Activated CD4-positive, alpha-beta T cell treated with anti-CD3 and anti-CD28 coated beads for 4 hours (primary cell): ENCODE data around the gene MVB12B.

Experiments
- DNase-seq, 2 donors: peaks; one replicate each; pipeline ENCODE4 v3.0.0-alpha.2; 2020

MVB12B gene

GRCh38 chr9:126389992-126390391 lies 63.4 kb downstream of the MVB12B start:
- no peak for DNase-seq

DNA sequence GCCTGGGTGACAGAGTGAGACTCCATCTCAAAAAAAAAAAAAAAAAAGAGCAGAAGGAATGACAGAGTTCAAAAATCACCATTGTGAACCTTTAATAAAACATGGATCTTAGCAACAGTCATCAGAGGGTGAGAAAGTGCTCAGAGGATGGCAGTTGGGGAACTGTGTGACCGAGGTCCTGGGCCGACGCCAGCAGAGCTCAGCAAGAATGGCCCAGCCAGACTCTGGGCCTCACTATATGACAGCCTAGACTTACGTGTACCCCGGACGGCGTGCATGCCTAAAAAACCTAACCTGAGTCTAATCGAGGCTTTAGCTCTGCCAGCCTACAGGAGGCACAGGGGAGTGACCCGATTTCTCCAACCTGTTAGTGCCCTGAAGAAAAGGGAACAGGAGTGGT lies 64.3 kb downstream of the MVB12B start:
- no peak for DNase-seq

GRCh38 chr9:126391713-126392661 lies 65.4 kb downstream of the MVB12B start:
- DNase-seq: no peak

DNA sequence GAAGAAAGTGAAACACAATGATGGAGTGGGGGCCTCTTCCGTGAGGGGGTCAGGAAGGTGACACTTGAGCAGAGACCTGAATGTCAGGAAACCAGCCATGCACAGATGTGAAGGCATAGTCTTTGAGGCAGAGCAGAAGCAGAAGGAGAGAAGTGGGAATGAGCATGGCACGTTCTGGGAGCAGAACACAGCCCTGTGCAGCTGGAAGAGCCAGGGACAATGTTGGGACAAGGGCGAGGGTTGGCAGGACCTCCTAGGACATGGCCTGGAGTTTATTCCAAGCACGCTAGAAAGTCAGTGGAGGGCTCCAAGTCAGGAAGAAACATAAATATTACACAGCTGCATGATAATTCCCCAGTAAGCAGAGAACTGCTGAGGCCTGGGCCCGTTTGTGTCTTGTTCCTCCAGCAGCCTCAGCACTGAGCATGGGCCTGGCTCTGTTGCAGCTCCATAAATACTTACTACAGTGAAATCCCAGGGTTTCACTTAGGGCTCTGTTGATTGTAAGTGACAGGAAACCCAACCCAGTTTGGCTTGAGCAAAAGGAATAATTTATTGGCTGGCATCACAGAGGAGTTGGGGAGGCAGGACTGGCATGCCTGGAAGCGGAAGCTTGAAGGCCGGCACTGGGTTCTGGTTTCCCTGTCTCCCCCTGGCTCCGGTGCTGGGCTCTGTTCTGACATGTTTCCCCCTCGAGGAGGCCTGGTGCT lies 66.2 kb downstream of the MVB12B start:
- no peak for DNase-seq

- DNase-seq: no peak
These were observed 67.2 kb downstream of the MVB12B start for GRCh38 chr9:126393876-126394275.

GRCh38 chr9:126394802-126395201 lies 68.2 kb downstream of the MVB12B start:
- no peak for DNase-seq

DNA sequence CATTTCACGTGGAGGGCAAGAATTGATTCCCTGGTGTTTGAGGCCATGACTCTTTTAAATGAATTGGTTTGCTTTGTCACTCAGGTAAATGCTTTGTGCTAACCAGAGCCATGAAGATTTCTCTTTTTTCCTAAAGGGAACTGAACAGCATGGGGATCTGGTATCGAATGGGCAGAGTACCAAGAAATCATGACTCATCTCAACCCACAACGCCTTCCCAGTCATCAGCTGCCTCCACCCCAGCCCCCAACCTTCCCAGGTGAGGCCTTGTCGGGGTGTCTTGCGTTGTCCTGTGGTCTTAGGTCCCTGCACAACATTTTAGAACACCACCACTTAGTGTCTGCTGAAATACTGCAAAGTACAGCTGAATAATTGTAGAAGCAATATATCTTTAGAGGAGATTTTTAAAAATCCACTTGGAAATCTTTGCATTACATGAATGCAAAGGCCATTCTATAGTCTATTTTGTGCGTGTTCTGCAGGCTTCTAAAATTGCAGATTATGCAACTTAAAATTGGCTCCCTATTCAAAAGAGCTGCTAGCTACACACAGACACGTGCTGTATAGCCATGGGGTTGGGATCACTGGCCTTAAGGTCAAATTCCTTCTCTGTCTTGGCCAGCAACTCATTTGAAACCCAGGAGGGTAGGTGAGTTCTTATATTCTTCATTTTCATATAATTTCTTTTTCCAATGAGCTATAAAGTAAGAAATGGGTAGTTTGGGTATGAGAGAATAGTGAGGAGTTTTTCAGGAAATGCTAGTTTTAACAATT lies 69.0 kb downstream of the MVB12B start:
- DNase-seq: peak in 1 of 2 donors; percentile 10

- peak; percentile 14 to 32 for DNase-seq
These were observed 70.4 kb downstream of the MVB12B start for GRCh38 chr9:126397056-126397455.

DNA sequence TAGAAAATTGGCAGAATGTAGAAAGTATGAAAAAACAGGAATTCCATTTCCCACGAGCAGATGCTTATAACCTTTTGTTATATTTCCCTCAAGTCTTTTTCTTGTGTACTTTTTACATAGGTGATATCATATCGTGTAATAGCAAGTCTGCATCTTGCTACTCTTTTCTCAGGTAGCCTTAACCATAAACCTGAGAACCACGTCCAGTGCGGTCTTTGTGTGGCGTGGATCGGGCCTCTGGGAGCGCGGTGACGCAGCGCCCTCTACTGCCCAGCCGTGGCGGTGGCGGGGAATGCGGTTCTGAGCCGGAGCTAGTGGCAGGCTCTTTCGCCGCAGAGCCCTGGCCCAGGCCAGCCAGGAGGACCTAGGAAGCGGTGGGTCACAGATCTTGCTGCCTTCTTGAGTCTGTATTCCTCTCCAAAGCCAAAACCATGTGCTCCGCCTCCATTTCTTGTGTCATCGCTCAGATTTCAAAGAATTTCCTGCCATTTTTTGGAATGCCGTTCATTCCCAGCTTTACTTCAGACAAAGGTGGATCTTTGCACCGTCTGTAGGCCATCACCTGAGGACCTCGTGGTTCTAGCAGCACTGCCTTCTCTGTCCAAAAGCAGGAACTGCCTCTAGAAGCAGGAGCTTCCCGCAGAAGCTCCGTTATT lies 71.9 kb downstream of the MVB12B start:
- DNase-seq: peak; percentile 52 to 67

DNA sequence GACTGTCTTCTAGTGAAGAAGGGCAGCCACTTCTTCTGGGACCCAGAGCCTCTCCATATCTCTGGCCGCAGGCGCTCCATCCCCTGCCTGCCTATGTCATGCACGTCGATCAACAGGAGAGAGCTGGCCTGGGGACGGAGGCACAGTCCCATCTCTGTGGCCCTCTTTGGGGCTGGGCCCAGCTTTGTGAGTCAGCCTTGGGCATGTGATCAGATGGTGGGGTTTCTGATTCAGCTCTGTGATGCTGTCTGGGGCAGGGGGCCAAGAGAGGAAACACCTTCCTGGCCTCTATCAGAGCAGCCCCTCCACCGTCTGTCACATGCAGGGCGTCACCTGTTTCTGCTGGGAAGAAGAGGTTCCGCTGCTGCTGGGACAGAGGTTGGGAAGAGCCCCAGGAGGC lies 72.6 kb downstream of the MVB12B start:
- no peak for DNase-seq

DNA sequence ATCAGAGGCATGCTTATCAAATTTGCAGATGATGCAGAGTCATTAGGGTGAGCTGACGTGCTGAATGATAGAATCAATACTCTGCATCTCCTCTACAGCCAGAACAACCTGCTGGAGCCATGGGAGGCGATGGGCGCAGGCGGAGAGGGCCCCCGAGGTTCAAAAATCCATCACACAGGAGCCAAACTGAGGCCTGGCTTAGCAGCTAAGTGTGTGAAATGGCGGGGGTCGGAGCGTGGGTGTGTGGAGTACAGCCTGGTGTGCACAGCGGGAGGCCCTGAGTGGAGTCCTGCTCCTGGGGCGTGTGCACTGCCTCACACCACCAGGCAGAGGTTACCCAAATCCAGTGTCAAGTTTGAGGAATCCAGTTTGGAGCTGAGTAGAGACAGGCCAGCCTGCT lies 73.2 kb downstream of the MVB12B start:
- DNase-seq: no peak

GRCh38 chr9:126400571-126400970 lies 73.9 kb downstream of the MVB12B start:
- no peak for DNase-seq

GRCh38 chr9:126401107-126401506 lies 74.5 kb downstream of the MVB12B start:
- DNase-seq: no peak

GRCh38 chr9:126401581-126401980 lies 75.0 kb downstream of the MVB12B start:
- DNase-seq: no peak

DNA sequence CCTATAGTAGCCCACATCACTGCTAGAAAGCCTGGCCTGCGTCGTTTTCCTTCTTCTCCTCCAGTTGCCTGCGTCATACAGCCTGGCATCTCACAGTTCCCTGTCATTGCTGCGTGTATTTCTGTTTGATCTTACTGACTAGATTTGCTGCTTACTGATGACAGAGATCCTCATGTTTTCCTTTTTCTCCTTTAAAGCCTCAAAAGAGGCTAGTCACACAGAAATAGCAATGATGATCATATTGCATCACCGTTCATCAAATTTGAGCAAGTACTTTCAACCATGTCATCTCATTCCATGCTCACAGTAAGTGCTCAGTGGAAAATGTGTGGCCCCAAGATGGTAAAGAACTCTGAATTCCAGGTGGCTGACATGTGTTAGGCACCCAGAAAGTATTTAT lies 76.8 kb downstream of the MVB12B start:
- no peak for DNase-seq

- no peak for DNase-seq
These were observed 77.8 kb downstream of the MVB12B start for GRCh38 chr9:126404459-126404858.

GRCh38 chr9:126406075-126406667 lies 79.5 kb downstream of the MVB12B start:
- DNase-seq: no peak

- no peak for DNase-seq
These were observed 80.7 kb downstream of the MVB12B start for GRCh38 chr9:126407114-126407870.

DNA sequence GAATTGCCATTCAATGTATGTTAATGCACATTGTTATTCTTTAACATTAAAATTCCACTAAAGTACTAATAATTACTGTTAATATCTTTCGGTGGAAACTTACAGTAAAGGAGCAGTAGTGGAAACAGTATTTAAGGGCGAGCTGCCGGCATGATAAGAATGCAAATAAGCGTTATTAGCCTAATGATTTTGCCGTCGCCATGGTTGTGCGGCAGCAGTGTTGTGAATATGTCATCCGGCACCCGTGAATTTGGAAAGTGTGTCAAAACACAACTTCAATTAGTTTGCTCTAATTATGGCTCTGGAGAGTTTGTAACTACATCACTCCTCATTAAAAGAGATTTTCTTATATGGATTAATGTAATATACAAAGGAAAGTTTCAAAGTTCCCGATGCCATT lies 81.4 kb downstream of the MVB12B start:
- DNase-seq: no peak

GRCh38 chr9:126410229-126410628 lies 83.6 kb downstream of the MVB12B start:
- no peak for DNase-seq

DNA sequence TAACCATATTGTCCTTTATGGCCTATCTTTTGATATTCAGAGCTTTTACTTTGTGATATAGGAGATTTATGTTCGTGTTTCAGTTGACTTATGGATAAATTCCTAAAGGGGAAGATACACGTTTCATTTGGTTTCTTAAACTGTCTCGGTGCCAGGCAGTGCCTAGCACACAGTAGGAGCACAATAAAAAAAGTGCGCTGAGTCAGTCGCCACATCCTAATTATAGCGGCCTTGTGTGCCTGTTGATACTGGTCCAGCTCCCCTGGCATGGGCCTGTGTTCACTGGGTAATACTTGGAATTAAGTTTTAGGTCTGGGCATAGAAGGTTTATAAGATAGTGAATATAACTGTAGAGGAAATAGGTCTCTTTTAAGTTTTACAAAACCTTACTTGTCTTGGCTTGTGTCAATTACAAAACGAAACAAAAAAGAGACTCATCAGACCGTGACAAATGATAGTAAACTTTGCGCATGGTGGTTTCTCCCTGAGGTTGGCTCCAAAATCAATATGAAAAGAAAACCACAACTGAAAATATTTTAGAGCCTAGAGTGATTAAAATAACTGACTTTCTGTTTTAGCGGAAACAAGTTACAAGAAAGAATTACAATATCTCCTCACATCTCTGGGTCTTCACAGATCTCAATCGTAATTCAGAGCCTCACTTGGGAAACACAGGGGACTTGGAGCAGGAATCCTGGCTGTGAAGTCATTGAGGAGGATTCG lies 84.8 kb downstream of the MVB12B start:
- DNase-seq: peak; percentile 9 to 15
